Effector memory CD8-positive, alpha-beta T cell (primary cell): ENCODE data around the gene MED20.
A peak's percentile ranks its signal among the peaks of the same experiment; 100 is the strongest.

ENCODE experiments used
- ATAC-seq: fragments of 150-1000 bp; cut with Tn5 transposase; replicated peaks from 2 replicates; pipeline ENCODE4 v1.10.0; 2021; ENCODE audit warnings: mild to moderate bottlenecking, moderate library complexity
- DNase-seq, 3 experiments: peaks; one replicate each; pipeline ENCODE4 v3.0.0; 2021
- H3K27ac Mint-ChIP-seq, 2 donors: one replicate each; pipeline ENCODE4 v1.8.0; 2022; ENCODE audit warnings: mild to moderate bottlenecking in 2 of 2, mixed read lengths in 2 of 2, moderate library complexity in 2 of 2
- H3K27me3 Mint-ChIP-seq, 2 donors: one replicate each; pipeline ENCODE4 v1.8.0; 2022; ENCODE audit warnings: mixed read lengths in 2 of 2
- H3K36me3 Mint-ChIP-seq: one replicate; pipeline ENCODE4 v1.8.0; 2022; ENCODE audit warnings: mild to moderate bottlenecking, moderate library complexity, mixed read lengths; ENCODE audit not compliant: insufficient read depth
- H3K4me1 Mint-ChIP-seq, 2 donors: one replicate each; pipeline ENCODE4 v1.8.0; 2022; ENCODE audit warnings: low read depth in 2 of 2, mixed read lengths in 2 of 2
- H3K4me3 Mint-ChIP-seq, 2 donors: one replicate each; pipeline ENCODE4 v1.8.0; 2022; ENCODE audit warnings: mild to moderate bottlenecking in 2 of 2, mixed read lengths in 2 of 2, moderate library complexity in 2 of 2
- H3K9me3 Mint-ChIP-seq, 2 donors: one replicate each; pipeline ENCODE4 v1.8.0; 2022; ENCODE audit warnings: mixed read lengths in 2 of 2

Gene MED20

DNA sequence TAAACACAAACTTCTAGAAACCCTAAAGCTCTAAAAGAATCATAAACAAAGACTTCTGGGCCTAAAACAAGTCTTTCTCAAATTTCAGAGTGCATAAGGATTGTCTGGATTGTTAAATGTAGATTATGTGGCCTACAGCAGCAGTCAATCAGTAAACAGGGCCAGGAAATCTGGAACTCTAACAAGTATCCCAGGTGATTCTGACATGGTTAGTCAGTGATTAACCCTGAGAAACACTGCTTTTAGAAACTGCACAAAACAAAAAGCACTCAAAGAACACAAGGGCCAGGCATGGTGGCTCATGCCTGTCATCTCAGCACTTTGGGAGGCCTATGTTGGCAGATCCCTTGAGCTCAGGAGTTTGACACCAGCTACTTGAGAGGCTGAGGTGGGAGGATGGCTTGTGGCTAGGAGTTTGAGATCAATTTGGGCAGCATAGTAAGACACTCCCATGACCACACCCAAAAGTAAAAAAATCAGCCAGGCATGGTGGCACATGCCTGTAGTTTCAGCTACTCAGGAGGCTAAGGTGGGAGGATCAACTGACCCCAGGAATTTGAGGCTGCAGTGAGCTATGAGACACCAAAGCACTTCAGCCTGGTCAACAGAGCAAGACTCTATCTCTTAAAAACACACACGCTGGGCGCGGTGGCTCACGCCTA lies 5.9 kb downstream of the MED20 start:
- DNase-seq: no peak
- no peaks in the 10 kb centered on the region for H3K27me3 Mint-ChIP-seq
- no peak overlapping the region for H3K27ac Mint-ChIP-seq
- no peak overlapping the region for H3K4me3 Mint-ChIP-seq
- peaks cover 27% of the 10 kb centered on the region for H3K36me3 Mint-ChIP-seq
- H3K9me3 Mint-ChIP-seq: no peaks in the 10 kb centered on the region
- no peak for ATAC-seq
- peaks cover 5 to 17% of the 10 kb centered on the region in 2 donors for H3K4me1 Mint-ChIP-seq

DNA sequence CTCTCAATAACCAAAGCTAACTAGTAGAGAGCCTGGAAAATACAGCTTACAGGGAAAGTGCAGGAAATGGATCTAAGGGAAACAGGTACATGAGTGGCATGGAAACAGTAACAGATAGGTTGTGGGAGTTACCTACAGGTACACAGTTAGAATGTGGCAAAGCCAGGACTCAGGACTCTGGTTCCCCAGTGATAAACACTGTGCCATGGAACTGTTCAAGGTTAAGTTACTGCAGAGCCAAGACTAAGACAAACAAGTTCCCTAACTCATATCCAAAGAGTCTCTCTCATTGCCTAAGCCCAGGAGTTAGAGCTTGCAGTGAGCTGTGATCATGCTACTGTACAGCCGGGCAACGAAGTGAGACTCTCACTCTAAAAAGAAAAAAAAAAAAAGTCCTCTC lies 6.6 kb downstream of the MED20 start:
- H3K27ac Mint-ChIP-seq: no peak overlapping the region
- no peak for ATAC-seq

DNA sequence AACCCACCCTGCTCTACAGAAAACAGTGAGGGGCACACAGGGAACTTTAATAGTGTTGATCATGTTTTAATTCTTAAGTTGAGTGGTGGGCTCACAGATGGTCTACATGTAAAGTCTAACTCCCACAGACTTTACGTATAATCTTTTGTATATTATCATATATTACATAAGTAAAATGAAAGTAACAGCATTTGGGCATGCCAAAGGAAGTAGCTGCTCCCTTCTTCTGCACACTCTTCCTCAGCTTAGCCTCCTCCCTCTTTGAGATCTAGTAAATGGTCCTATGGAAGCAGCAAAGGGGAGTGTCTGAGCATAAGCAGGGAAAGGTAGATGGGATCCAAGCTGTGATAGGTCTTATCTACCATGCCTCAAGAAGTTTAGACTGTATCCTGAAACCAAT lies 11.2 kb downstream of the MED20 start:
- ATAC-seq (no peak), DNase-seq (no peak)
- Mint-ChIP-seq H3K27me3 (no peaks in the 10 kb centered on the region), H3K27ac (peak overlapping the region; percentile 49 to 57), H3K4me3 (peak overlapping the region; percentile 8 to 38), H3K4me1 (peaks cover 0 to 21% of the 10 kb centered on the region in 2 donors), H3K36me3 (peaks cover 23% of the 10 kb centered on the region), H3K9me3 (no peaks in the 10 kb centered on the region)

More for the DNA sequence above, 6.6 kb downstream of the MED20 start:
- no peak for DNase-seq
- Mint-ChIP-seq H3K9me3 (no peaks in the 10 kb centered on the region), H3K4me3 (no peak overlapping the region), H3K36me3 (peaks cover 29% of the 10 kb centered on the region), H3K4me1 (peaks cover 3 to 20% of the 10 kb centered on the region in 2 donors), H3K27me3 (no peaks in the 10 kb centered on the region)

DNA sequence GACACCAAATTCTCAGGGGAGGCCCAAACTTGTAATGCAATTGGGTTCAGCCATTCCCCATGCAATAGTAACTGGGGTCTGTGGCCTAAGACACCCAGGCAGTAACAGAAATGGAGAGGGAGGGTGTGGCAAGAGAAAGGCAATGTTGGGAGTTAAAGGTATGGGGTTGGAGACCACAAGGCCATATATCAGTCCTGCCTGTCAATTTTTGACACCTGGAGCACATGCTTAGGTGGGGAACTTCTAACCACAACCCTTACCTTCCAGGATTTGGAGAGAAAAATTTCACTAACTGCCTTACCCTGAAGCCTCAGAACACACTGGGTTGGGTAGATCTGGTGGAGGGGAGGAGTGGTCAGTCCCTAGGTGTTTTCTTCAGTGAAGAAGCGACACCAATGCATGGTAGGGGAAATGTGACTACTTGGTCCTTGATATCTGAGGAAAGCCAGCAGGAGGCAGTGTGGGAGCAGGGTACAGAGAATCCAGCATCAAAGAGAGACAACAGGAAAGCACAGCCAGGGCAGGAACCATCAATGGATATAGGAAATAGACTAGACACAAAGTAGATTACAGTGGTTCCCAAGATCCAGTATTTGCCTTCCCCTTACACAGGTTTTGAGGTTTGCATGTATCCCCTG lies 18.9 kb downstream of the MED20 start:
- peaks cover 9 to 16% of the 10 kb centered on the region in 2 donors for H3K4me1 Mint-ChIP-seq
- H3K27ac Mint-ChIP-seq: peak overlapping the region in 1 of 2 donors; percentile 17
- peak; percentile 72 for ATAC-seq
- DNase-seq: peak; percentile 44 to 54 (median 52)
- H3K36me3 Mint-ChIP-seq: peaks cover 4% of the 10 kb centered on the region
- H3K27me3 Mint-ChIP-seq: no peaks in the 10 kb centered on the region
- H3K4me3 Mint-ChIP-seq: no peak overlapping the region
- no peaks in the 10 kb centered on the region for H3K9me3 Mint-ChIP-seq

DNA sequence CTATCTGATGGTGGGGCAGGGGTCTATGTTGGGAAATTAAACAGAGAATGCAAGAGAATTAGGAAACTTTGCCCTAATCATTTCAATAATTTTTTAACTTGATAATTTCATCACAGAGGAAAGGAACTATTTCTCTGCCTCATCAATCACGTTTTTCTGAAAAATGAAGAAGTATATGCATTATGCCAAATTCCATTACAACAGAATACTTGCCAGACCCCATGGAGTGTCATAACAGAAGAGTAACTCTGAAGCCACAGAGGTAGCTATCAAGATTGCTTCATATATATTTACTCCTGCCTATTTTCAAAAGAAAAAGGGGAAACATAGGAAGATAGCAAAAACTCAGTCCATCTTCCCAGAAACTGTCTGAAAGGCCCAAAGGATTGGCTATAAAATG lies 20.1 kb downstream of the MED20 start:
- ATAC-seq (no peak), DNase-seq (no peak)
- H3K4me1 Mint-ChIP-seq: peaks cover 14 to 17% of the 10 kb centered on the region in 2 donors
- no peak overlapping the region for H3K4me3 Mint-ChIP-seq
- no peaks in the 10 kb centered on the region for H3K27me3 Mint-ChIP-seq
- no peaks in the 10 kb centered on the region for H3K9me3 Mint-ChIP-seq
- H3K36me3 Mint-ChIP-seq: no peaks in the 10 kb centered on the region
- H3K27ac Mint-ChIP-seq: no peak overlapping the region

DNA sequence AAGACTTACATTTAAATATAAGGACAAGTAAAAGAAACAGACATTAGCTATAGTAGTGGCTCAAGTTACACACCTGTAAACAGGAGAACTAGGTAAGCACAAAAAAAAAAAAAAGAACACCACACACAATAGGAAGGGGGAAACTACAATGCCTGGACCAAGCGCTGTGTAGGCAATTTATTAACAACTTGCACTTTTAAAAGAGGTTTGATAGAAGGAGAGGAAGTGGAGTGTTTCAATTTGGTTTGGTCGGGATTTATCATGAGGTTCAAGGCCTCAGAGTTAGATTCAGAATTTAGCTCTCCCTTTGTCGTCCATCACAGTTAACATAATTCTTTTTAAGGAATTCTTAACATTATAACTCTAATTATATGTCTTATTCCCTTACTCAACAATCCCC lies 24.7 kb downstream of the MED20 start:
- no peak for DNase-seq
- no peak overlapping the region for H3K27ac Mint-ChIP-seq
- H3K27me3 Mint-ChIP-seq: no peaks in the 10 kb centered on the region
- H3K36me3 Mint-ChIP-seq: peaks cover 7% of the 10 kb centered on the region
- no peaks in the 10 kb centered on the region for H3K9me3 Mint-ChIP-seq
- no peak for ATAC-seq
- no peak overlapping the region for H3K4me3 Mint-ChIP-seq
- H3K4me1 Mint-ChIP-seq: peaks cover 9% of the 10 kb centered on the region in 2 donors

DNA sequence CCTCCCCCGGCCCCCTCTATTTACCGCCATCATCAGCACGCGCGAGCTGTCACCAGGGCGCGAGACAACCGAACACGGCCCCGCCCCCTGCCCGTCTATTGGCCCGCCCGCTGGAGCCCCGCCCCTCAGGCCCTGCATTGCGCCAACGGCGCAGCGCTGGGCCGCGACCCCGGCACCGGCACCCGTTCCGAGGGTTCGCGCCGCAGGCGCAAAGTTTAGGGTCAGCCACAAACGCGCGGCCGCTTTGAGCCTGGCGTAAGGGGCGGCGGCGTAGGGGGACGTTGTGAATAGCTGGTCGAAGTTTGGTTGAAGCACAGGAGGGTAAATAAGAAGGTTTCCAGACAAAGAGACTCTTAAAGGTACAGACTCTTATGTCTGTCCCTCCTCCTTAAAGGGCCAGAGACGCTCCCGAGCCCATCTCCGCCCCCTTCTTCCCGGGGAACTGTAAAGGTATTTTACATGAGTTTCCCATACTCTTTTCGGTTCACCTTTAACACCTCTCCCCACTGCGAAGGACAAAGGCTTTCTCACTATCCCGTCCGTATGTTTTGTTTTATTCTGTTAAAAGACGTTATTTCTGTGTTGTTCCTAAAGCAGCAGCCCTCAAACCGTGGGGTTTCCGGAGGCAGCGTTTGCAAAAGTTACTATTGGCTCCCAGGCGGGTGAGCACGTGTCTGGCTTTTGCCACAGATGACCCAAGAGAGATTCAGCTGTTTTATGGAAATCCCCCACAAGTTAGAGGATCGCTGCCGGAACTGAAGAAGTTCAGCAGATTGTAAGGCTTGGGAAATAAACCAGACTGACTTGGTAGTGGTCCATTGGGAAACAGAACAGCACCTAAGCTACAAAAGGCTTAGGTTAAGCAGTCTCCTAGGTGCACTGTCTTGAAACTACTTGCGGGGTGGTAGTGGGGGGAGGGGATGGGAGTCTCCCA lies 25.4 kb downstream of the MED20 start, which contains the start of gene USP49:
TSS of gene USP49 (minus strand) at position 76 of the 934 bp plus-strand sequence. CDS start 88,392 bp downstream, outside the sequence.
- H3K27ac Mint-ChIP-seq: no peak within 1 kb of the TSS
- ATAC-seq (peak; percentile 92), DNase-seq (peak; percentile 81 to 87 (median 85))
- no peak within 1 kb of the TSS for H3K4me3 Mint-ChIP-seq
- H3K4me1 Mint-ChIP-seq: peaks cover 9% of the 10 kb centered on the region in 2 donors
- H3K36me3 Mint-ChIP-seq: peaks cover 7% of the 10 kb centered on the region
- no peaks in the 10 kb centered on the region for H3K27me3 Mint-ChIP-seq
- no peaks in the 10 kb centered on the region for H3K9me3 Mint-ChIP-seq

DNA sequence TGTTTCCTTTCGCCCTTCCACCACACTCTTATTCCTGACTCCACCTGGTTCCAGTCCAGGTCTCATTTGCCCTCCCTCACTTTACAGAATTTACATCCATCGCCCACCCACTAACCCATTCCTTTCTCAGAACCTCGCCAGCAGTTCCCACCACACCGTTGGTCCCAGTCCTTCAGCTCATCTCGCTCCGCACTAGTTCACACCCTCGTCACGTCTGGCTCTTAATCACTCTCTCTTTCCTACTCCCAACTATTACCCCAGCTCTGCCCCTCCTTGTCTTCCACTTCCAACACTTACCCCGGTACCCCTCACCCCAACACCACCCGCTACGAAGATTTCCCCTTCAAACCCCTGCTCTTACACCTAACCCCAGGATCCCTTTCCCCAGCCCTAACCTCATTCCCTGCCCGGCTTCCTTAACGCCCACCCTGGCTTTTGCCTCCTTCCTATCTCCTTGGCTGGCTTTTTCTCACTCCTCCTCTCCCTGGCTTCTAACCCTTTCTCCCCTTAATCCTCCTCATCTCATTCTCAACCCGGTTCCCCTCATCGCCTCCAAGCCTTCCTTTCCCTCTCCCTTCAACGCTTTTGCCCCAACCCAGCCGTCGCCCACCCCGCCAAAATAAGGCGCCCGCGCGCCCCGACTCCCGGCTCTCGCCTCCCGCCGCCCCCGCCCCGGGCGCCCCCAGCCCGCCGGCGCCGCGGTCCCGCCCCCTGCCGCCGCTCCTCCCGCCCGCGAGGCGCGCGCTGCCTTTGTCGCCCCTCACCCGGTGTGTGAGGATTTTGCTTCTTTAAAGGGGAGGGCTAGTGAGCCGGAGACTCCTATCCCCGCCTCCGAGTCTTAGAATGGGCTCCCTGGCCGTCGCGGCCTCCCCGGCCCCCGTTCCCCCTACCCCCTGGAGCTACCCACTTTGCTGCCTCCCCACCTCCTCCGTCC lies 26.3 kb downstream of the MED20 start:
- DNase-seq: no peak
- no peaks in the 10 kb centered on the region for H3K27me3 Mint-ChIP-seq
- H3K4me3 Mint-ChIP-seq: no peak overlapping the region
- H3K36me3 Mint-ChIP-seq: peaks cover 7% of the 10 kb centered on the region
- peak; percentile 38 for ATAC-seq
- no peak overlapping the region for H3K27ac Mint-ChIP-seq
- H3K4me1 Mint-ChIP-seq: peaks cover 9% of the 10 kb centered on the region in 2 donors
- no peaks in the 10 kb centered on the region for H3K9me3 Mint-ChIP-seq

DNA sequence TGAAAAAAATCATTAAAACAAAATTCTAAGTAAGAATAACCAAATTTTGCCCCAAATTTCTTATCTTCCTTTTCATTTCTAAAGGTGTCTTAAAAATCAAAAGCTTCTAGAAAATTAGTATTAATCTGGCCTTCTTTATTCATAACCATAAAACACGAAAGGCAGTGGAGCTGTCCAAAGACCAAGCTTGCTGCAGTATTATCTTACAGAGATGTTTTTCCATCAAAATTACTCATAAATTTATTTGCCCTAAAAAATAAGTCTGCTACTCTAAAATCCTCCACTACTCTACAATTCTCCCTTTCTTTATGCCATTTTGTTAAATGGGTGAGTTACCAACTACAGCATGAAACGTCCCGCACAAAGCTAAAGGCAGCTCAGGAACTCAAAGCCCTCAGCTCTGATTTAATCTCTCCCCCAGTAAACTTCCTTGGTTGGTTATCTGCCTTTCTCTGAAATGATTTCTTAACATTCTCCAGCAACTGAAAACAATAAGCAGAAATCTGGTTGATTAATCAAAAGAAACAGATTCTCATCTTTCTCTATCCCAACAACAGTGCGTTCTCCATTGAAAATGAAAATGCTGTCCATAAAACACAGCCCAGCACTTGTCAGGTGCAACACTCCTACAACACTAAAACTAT lies 27.9 kb downstream of the MED20 start:
- Mint-ChIP-seq H3K4me1 (peaks cover 9% of the 10 kb centered on the region in 2 donors), H3K27ac (no peak overlapping the region), H3K9me3 (no peaks in the 10 kb centered on the region), H3K4me3 (no peak overlapping the region), H3K27me3 (no peaks in the 10 kb centered on the region), H3K36me3 (peaks cover 7% of the 10 kb centered on the region)
- no peak for ATAC-seq
- no peak for DNase-seq

DNA sequence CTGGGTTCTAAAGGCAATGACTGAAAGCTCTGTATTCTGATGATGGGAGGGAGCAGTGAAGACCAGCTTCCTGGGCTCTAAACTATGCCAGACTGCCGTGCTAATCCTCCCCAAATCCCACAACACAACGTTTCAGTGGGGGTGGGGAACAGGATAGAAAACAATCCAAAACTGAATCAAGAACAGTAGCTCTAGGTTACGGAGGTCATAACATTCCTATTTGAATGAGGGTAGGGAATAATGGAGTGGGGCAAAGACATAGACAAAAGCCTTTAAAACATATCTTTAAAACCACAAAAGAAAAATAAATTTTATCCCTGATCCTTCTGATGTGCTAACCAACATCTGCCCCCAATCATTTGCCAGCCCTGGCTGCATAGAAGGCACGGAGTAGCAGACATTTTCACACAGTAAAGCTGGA lies 33.6 kb downstream of the MED20 start:
- H3K27ac Mint-ChIP-seq: no peak overlapping the region
- no peaks in the 10 kb centered on the region for H3K4me1 Mint-ChIP-seq
- ATAC-seq (no peak), DNase-seq (no peak)
- H3K27me3 Mint-ChIP-seq: no peaks in the 10 kb centered on the region
- no peak overlapping the region for H3K4me3 Mint-ChIP-seq
- H3K9me3 Mint-ChIP-seq: no peaks in the 10 kb centered on the region
- H3K36me3 Mint-ChIP-seq: no peaks in the 10 kb centered on the region

DNA sequence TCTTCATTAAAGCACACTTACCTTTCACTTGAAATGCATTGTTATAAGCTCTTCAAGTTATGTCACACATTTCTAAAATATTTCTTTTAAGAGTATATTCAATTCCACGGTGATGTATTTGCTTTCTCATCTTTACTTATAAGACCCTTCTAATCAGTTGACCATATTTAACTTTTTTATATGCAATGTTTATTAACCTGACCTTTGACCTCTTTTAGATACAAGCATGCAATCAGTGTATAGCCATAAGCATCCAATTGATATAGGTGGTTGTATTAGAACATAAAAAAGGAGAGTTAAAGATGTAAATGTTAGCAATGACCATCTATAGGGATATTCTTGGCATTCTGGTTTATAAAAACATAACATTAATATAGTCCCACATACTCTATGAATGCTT lies 35.0 kb downstream of the MED20 start:
- no peak for ATAC-seq
- no peaks in the 10 kb centered on the region for H3K4me1 Mint-ChIP-seq
- no peaks in the 10 kb centered on the region for H3K9me3 Mint-ChIP-seq
- no peak for DNase-seq
- no peaks in the 10 kb centered on the region for H3K36me3 Mint-ChIP-seq
- H3K4me3 Mint-ChIP-seq: no peak overlapping the region
- H3K27ac Mint-ChIP-seq: no peak overlapping the region
- H3K27me3 Mint-ChIP-seq: no peaks in the 10 kb centered on the region

DNA sequence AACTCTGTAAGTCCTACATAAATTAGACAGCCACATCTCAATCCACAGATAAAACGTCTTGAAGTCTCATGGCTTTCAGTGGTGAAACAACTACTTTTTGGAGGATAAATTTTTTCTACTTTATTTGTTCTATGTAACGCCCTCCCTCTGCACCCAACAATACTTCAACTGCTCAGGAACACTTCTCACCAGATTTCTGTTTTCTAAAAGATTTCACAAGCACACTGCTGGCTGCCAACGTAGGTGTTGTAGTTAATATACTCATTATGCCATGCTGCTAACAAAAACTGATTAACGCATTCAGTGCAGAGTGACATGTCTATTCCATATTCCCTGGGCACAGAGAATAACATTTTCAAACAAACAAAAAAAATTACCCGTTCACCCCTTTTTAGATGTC lies 36.0 kb downstream of the MED20 start:
- Mint-ChIP-seq H3K9me3 (no peaks in the 10 kb centered on the region), H3K27me3 (no peaks in the 10 kb centered on the region), H3K4me3 (no peak overlapping the region), H3K4me1 (no peaks in the 10 kb centered on the region), H3K36me3 (no peaks in the 10 kb centered on the region), H3K27ac (no peak overlapping the region)
- no peak for ATAC-seq
- no peak for DNase-seq
